ENCODE results near the gene SLC22A7.
A peak's percentile ranks its signal among the peaks of the same experiment; 100 is the strongest.

The SLC22A7 gene

DNA sequence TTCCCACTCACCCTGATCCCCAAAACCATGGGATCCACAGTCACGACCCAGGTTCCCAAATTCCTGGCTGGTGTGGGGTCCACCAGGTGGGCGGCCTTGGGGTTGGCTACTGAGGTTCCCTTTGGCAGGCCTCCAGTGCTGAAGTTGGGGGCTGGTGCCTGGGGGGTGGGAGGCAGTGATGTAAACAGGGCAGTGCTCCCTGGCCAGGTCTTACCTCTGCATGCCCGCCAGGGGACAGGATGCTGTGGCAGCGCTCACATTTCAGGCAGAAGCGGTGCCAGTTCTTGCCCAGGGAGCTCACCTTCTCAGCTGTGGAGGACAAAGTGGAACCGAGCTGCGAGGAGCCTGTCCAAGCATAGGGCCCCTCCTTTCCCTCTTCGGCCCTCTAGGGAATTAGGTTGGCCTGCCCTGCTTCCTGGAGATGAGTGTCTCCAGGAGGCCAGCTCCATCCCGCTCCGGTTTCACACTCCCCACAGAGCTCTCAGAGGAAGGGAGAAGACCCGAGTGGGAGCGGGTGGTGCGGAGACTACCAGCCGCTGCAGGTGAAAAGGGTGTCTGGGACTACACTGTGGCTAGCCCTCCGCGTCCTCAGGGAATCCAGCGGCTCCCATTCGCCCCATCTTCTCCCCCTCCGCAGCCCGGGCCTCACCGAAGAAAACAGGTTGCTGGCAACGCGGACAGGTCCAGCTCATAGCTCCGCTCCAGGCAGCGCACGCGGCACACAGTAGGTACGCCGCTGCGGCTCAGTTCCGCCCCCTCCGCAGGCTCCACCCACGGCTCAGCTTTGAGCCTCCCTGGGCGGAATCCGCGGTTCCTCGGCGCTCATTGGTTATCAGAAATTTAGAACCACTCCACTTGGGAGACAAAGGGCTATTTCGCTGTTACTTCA is 10.3 kb downstream of the SLC22A7 start, which contains the start of gene CRIP3:
Gene CRIP3 (minus strand): TSS at position 726 of the 889 bp plus-strand sequence. CDS start 34 bp downstream, at position 692.
- Histone ChIP-seq H3K27me3 (ENCODE audit: control insufficient read depth in 5 of 5, insufficient read depth in 4 of 5, low read length in 5 of 5) (peaks cover 8 to 20% (median 12%) of the 10 kb centered on the region in 5 donors), H3K4me1 (ENCODE audit: control insufficient read depth in 5 of 5, insufficient read depth in 5 of 5, low read length in 5 of 5) (peaks cover 0 to 14% (median 12%) of the 10 kb centered on the region in 5 donors), H3K4me3 (ENCODE audit: low read depth in 1 of 5, low read length in 5 of 5) (peak within 1 kb of the TSS; percentile 46 to 60 (median 55)), H3K9ac (ENCODE audit: low read length in 5 of 5) (peak within 1 kb of the TSS in 1 of 5 donors; percentile 58), H3K36me3 (ENCODE audit: control insufficient read depth in 5 of 5, insufficient read depth in 5 of 5, low read length in 5 of 5) (no peaks in the 10 kb centered on the region), H3K27ac (ENCODE audit: low read depth, low read length) (no peak within 1 kb of the TSS), H3K9me3 (ENCODE audit: control insufficient read depth in 5 of 5, low read length in 5 of 5) (no peaks in the 10 kb centered on the region)

- Histone ChIP-seq H3K9ac (ENCODE audit: low read length in 5 of 5) (no peak overlapping the region), H3K27me3 (ENCODE audit: control insufficient read depth in 5 of 5, insufficient read depth in 4 of 5, low read length in 5 of 5) (peaks cover 8 to 20% (median 12%) of the 10 kb centered on the region in 5 donors), H3K4me1 (ENCODE audit: control insufficient read depth in 5 of 5, insufficient read depth in 5 of 5, low read length in 5 of 5) (peaks cover 0 to 14% (median 12%) of the 10 kb centered on the region in 5 donors), H3K36me3 (ENCODE audit: control insufficient read depth in 5 of 5, insufficient read depth in 5 of 5, low read length in 5 of 5) (no peaks in the 10 kb centered on the region), H3K27ac (ENCODE audit: low read depth, low read length) (no peak overlapping the region), H3K9me3 (ENCODE audit: control insufficient read depth in 5 of 5, low read length in 5 of 5) (no peaks in the 10 kb centered on the region), H3K4me3 (ENCODE audit: low read depth in 1 of 5, low read length in 5 of 5) (peak overlapping the region in 4 of 5 donors; percentile 50 to 60 (median 57))
Measured at GRCh38 chr6:43308990-43309477, 11.0 kb downstream of the SLC22A7 start.

GRCh38 chr6:43310134-43310533 is 12.1 kb downstream of the SLC22A7 start:
- Histone ChIP-seq H3K27ac (ENCODE audit: low read depth, low read length) (no peak overlapping the region), H3K27me3 (ENCODE audit: control insufficient read depth in 5 of 5, insufficient read depth in 4 of 5, low read length in 5 of 5) (peaks cover 8 to 20% (median 11%) of the 10 kb centered on the region in 5 donors), H3K4me1 (ENCODE audit: control insufficient read depth in 5 of 5, insufficient read depth in 5 of 5, low read length in 5 of 5) (peaks cover 0 to 14% (median 12%) of the 10 kb centered on the region in 5 donors), H3K9ac (ENCODE audit: low read length in 5 of 5) (no peak overlapping the region), H3K4me3 (ENCODE audit: low read depth in 1 of 5, low read length in 5 of 5) (no peak overlapping the region), H3K9me3 (ENCODE audit: control insufficient read depth in 5 of 5, low read length in 5 of 5) (no peaks in the 10 kb centered on the region), H3K36me3 (ENCODE audit: control insufficient read depth in 5 of 5, insufficient read depth in 5 of 5, low read length in 5 of 5) (no peaks in the 10 kb centered on the region)

- Histone ChIP-seq H3K27ac (ENCODE audit: low read depth, low read length) (no peak overlapping the region), H3K27me3 (ENCODE audit: control insufficient read depth in 5 of 5, insufficient read depth in 4 of 5, low read length in 5 of 5) (peaks cover 8 to 20% (median 10%) of the 10 kb centered on the region in 5 donors), H3K4me1 (ENCODE audit: control insufficient read depth in 5 of 5, insufficient read depth in 5 of 5, low read length in 5 of 5) (peaks cover 0 to 14% (median 12%) of the 10 kb centered on the region in 5 donors), H3K36me3 (ENCODE audit: control insufficient read depth in 5 of 5, insufficient read depth in 5 of 5, low read length in 5 of 5) (no peaks in the 10 kb centered on the region), H3K9me3 (ENCODE audit: control insufficient read depth in 5 of 5, low read length in 5 of 5) (no peaks in the 10 kb centered on the region), H3K9ac (ENCODE audit: low read length in 5 of 5) (no peak overlapping the region), H3K4me3 (ENCODE audit: low read depth in 1 of 5, low read length in 5 of 5) (no peak overlapping the region)
Measured at GRCh38 chr6:43310624-43311023, 12.6 kb downstream of the SLC22A7 start.

GRCh38 chr6:43311666-43312065 is 13.6 kb downstream of the SLC22A7 start:
- no peak overlapping the region for H3K27ac ChIP-seq (ENCODE audit: low read depth, low read length)
- H3K4me3 ChIP-seq (ENCODE audit: low read depth in 1 of 5, low read length in 5 of 5), result no peak overlapping the region
- peaks cover 0 to 1% (median 0%) of the 10 kb centered on the region in 5 donors for H3K36me3 ChIP-seq (ENCODE audit: control insufficient read depth in 5 of 5, insufficient read depth in 5 of 5, low read length in 5 of 5)
- no peaks in the 10 kb centered on the region for H3K9me3 ChIP-seq (ENCODE audit: control insufficient read depth in 5 of 5, low read length in 5 of 5)
- no peak overlapping the region for H3K9ac ChIP-seq (ENCODE audit: low read length in 5 of 5)
- H3K4me1 ChIP-seq (ENCODE audit: control insufficient read depth in 5 of 5, insufficient read depth in 5 of 5, low read length in 5 of 5), result peaks cover 0 to 14% (median 12%) of the 10 kb centered on the region in 5 donors
- peaks cover 5 to 17% (median 8%) of the 10 kb centered on the region in 5 donors for H3K27me3 ChIP-seq (ENCODE audit: control insufficient read depth in 5 of 5, insufficient read depth in 4 of 5, low read length in 5 of 5)

GRCh38 chr6:43313813-43314212 is 15.8 kb downstream of the SLC22A7 start:
- Histone ChIP-seq H3K27ac (ENCODE audit: low read depth, low read length) (no peak overlapping the region), H3K4me3 (ENCODE audit: low read depth in 1 of 5, low read length in 5 of 5) (no peak overlapping the region), H3K36me3 (ENCODE audit: control insufficient read depth in 5 of 5, insufficient read depth in 5 of 5, low read length in 5 of 5) (peaks cover 0 to 5% (median 0%) of the 10 kb centered on the region in 5 donors), H3K9me3 (ENCODE audit: control insufficient read depth in 5 of 5, low read length in 5 of 5) (no peaks in the 10 kb centered on the region), H3K9ac (ENCODE audit: low read length in 5 of 5) (no peak overlapping the region), H3K27me3 (ENCODE audit: control insufficient read depth in 5 of 5, insufficient read depth in 4 of 5, low read length in 5 of 5) (peaks cover 0 to 1% (median 0%) of the 10 kb centered on the region in 5 donors), H3K4me1 (ENCODE audit: control insufficient read depth in 5 of 5, insufficient read depth in 5 of 5, low read length in 5 of 5) (peaks cover 0 to 3% (median 1%) of the 10 kb centered on the region in 5 donors)

DNA sequence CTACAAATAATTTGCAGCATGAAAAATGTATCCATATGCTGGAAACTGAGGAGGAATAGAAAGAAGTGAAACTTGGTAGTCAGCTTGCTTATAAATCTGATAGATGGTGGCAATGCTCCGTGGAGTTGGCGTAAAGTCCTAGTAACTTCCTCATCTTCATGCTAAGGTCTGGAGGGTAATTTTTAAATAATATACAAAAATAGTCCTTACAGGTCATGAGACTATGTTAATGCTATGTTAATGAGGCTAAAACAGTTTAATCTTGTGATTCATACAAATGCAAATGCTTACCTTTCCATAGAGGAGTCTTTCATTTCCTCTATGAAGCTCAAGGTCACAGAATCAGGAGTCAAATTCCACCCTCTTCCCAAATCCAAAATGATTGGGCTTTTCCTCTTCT is 20.0 kb downstream of the SLC22A7 start:
- Histone ChIP-seq H3K36me3 (ENCODE audit: control insufficient read depth in 5 of 5, insufficient read depth in 5 of 5, low read length in 5 of 5) (peaks cover 0 to 5% (median 0%) of the 10 kb centered on the region in 5 donors), H3K27me3 (ENCODE audit: control insufficient read depth in 5 of 5, insufficient read depth in 4 of 5, low read length in 5 of 5) (no peaks in the 10 kb centered on the region), H3K9ac (ENCODE audit: low read length in 5 of 5) (no peak overlapping the region), H3K4me3 (ENCODE audit: low read depth in 1 of 5, low read length in 5 of 5) (no peak overlapping the region), H3K4me1 (ENCODE audit: control insufficient read depth in 5 of 5, insufficient read depth in 5 of 5, low read length in 5 of 5) (no peaks in the 10 kb centered on the region), H3K9me3 (ENCODE audit: control insufficient read depth in 5 of 5, low read length in 5 of 5) (no peaks in the 10 kb centered on the region), H3K27ac (ENCODE audit: low read depth, low read length) (no peak overlapping the region)

GRCh38 chr6:43325876-43326275 is 27.8 kb downstream of the SLC22A7 start:
- Histone ChIP-seq H3K27ac (ENCODE audit: low read depth, low read length) (no peak overlapping the region), H3K4me1 (ENCODE audit: control insufficient read depth in 5 of 5, insufficient read depth in 5 of 5, low read length in 5 of 5) (no peaks in the 10 kb centered on the region), H3K4me3 (ENCODE audit: low read depth in 1 of 5, low read length in 5 of 5) (no peak overlapping the region), H3K9me3 (ENCODE audit: control insufficient read depth in 5 of 5, low read length in 5 of 5) (no peaks in the 10 kb centered on the region), H3K27me3 (ENCODE audit: control insufficient read depth in 5 of 5, insufficient read depth in 4 of 5, low read length in 5 of 5) (no peaks in the 10 kb centered on the region), H3K36me3 (ENCODE audit: control insufficient read depth in 5 of 5, insufficient read depth in 5 of 5, low read length in 5 of 5) (peaks cover 0 to 10% (median 5%) of the 10 kb centered on the region in 5 donors), H3K9ac (ENCODE audit: low read length in 5 of 5) (no peak overlapping the region)

DNA sequence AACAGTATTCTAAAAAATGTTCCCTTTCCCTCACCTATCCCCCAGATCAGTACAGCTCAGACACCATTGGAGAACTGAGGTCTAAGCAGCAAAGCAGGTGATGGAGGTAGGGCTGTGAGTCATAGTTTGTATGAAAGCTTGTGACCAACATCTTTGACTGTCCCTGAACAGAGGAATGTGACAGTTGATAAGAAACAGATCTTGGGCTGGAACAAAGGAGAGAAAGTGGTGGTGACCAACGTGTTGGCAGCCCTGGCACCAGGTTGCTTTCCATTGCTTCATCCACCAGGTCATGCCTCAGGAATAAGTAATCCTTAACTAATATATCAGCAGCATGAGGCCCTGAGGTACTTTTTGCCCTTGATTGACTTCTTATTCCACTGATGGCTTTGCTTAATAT is 30.5 kb downstream of the SLC22A7 start:
- H3K4me3 ChIP-seq (ENCODE audit: low read depth in 1 of 5, low read length in 5 of 5), result no peak overlapping the region
- peaks cover 0 to 12% (median 8%) of the 10 kb centered on the region in 5 donors for H3K36me3 ChIP-seq (ENCODE audit: control insufficient read depth in 5 of 5, insufficient read depth in 5 of 5, low read length in 5 of 5)
- no peaks in the 10 kb centered on the region for H3K9me3 ChIP-seq (ENCODE audit: control insufficient read depth in 5 of 5, low read length in 5 of 5)
- H3K4me1 ChIP-seq (ENCODE audit: control insufficient read depth in 5 of 5, insufficient read depth in 5 of 5, low read length in 5 of 5), result no peaks in the 10 kb centered on the region
- no peaks in the 10 kb centered on the region for H3K27me3 ChIP-seq (ENCODE audit: control insufficient read depth in 5 of 5, insufficient read depth in 4 of 5, low read length in 5 of 5)
- H3K9ac ChIP-seq (ENCODE audit: low read length in 5 of 5), result no peak overlapping the region
- no peak overlapping the region for H3K27ac ChIP-seq (ENCODE audit: low read depth, low read length)

DNA sequence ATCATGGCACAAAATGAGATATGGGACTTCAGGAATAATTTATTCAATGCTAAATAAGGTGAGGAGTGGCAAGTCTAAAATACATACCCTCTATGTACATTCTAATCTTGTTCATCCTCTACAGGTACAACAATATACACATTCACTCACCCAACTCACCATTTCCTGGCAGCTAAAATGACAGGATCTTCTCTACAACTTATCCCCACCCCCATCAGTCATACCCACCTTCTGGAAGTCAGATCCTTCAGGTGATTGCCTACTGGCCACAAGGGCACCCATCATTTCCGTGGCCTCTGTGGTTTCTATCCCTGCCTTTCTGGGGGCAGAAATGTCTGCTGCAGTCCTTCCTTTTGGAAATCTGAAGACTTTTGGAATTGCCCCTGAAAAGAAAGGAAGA is 33.4 kb downstream of the SLC22A7 start:
- Histone ChIP-seq H3K4me3 (ENCODE audit: low read depth in 1 of 5, low read length in 5 of 5) (no peak overlapping the region), H3K27ac (ENCODE audit: low read depth, low read length) (no peak overlapping the region)

More for the DNA sequence above, 33.4 kb downstream of the SLC22A7 start:
- Histone ChIP-seq H3K9ac (ENCODE audit: low read length in 5 of 5) (peak overlapping the region in 1 of 5 donors; percentile 1), H3K9me3 (ENCODE audit: control insufficient read depth in 5 of 5, low read length in 5 of 5) (no peaks in the 10 kb centered on the region), H3K36me3 (ENCODE audit: control insufficient read depth in 5 of 5, insufficient read depth in 5 of 5, low read length in 5 of 5) (peaks cover 7 to 15% (median 13%) of the 10 kb centered on the region in 5 donors), H3K4me1 (ENCODE audit: control insufficient read depth in 5 of 5, insufficient read depth in 5 of 5, low read length in 5 of 5) (no peaks in the 10 kb centered on the region), H3K27me3 (ENCODE audit: control insufficient read depth in 5 of 5, insufficient read depth in 4 of 5, low read length in 5 of 5) (no peaks in the 10 kb centered on the region)

All from subcutaneous abdominal adipose tissue (tissue), 5 donors.